ENCODE data around the gene GRK1. TPM values are rescaled to one million over a fixed set of nuclear protein-coding genes. Genes with fewer than 3 reads are reported as not detected.

The GRK1 gene
- total RNA-seq, 1 donor from 2014 or later, result not detected

DNA sequence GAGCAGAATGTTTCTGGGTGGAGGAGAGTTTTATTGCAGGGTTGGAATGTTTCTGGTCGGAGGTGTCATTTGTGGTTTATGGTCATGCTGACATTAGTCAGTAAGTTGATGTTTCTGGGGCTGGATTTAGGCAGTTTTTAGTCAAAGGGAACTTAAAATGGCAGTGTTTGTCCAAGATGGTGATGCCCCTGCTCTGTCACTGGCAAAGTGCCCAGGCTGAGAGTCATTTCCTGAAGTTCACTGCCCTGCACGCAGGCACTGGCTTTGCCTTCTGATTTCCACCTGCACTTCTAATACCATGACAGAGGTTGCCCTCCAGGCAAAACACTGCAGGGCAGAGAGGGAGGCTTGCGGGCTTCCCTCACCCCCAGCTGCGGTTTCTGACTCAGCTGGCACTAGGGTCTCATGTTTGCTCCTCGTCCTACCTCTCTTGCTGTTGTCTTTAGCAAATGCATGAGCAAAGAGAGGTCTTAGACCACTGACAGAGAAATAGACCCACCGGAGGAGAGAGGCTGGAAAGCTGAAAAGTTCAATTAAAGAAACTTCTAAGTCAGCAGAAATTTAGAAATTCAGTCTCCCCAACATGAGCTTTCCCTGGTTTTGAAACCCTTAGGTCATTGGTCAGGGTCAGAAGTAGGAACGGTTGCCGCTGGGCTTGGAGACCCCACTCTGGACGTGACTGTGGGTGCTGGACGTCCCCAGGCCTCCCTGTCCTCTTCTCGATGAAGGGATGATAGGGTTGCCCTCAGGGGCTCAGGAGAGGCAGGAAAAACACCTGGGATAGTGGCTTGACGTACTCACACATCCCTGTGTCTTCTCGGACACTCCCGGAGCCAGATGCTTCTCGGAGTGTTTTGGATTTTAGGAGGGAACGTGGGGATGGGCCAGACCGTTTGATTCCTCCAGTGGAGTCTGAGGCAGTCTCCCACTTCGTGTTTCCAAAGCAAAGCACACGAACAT lies 118.3 kb downstream of the GRK1 start:
- Histone ChIP-seq H3K4me1 (ENCODE audit: insufficient read depth, low read length) (peaks cover 12% of the 10 kb centered on the region), H3K79me2 (ENCODE audit: insufficient read depth, low read length) (no peaks in the 10 kb centered on the region), H2AFZ (ENCODE audit: low read depth, low read length) (no peak overlapping the region), H3K36me3 (ENCODE audit: insufficient read depth, low read length) (no peaks in the 10 kb centered on the region), H3K27me3 (ENCODE audit: insufficient read depth, low read length) (peaks cover 11% of the 10 kb centered on the region), H3K4me3 (ENCODE audit: insufficient read depth, low read depth, low read length) (no peak overlapping the region), H3K27ac (ENCODE audit: low read depth, low read length) (no peak overlapping the region), H3K9ac (ENCODE audit: low read length) (no peak overlapping the region), H3K9me3 (ENCODE audit: insufficient read depth, low read depth, low read length) (peaks cover 3% of the 10 kb centered on the region), H4K20me1 (ENCODE audit: insufficient read depth, low read length) (no peaks in the 10 kb centered on the region), H3K4me2 (ENCODE audit: low read length) (peak overlapping the region; percentile 31)
- peaks cover 15% of the 10 kb centered on the region for H3K4me1 Mint-ChIP-seq (ENCODE audit: low read depth, unreplicated experiment)
- peak; percentile 63 for DNase-seq (ENCODE audit: low read depth)
- peak; percentile 58 for FAIRE-seq
- TF ChIP-seq, protein P1, sequence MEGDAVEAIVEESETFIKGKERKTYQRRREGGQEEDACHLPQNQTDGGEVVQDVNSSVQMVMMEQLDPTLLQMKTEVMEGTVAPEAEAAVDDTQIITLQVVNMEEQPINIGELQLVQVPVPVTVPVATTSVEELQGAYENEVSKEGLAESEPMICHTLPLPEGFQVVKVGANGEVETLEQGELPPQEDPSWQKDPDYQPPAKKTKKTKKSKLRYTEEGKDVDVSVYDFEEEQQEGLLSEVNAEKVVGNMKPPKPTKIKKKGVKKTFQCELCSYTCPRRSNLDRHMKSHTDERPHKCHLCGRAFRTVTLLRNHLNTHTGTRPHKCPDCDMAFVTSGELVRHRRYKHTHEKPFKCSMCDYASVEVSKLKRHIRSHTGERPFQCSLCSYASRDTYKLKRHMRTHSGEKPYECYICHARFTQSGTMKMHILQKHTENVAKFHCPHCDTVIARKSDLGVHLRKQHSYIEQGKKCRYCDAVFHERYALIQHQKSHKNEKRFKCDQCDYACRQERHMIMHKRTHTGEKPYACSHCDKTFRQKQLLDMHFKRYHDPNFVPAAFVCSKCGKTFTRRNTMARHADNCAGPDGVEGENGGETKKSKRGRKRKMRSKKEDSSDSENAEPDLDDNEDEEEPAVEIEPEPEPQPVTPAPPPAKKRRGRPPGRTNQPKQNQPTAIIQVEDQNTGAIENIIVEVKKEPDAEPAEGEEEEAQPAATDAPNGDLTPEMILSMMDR (IDR thresholded peaks at IDR 0.05; ENCODE audit: insufficient read depth, low read depth, low read length), result no peak
- no peak for TF ChIP-seq EZH2 (IDR thresholded peaks at IDR 0.05; ENCODE audit: insufficient read depth, low read length)
- peaks cover 6% of the 10 kb centered on the region for H3K36me3 Mint-ChIP-seq (ENCODE audit: low read depth, unreplicated experiment)
- peaks cover 3% of the 10 kb centered on the region for H3K9me3 Mint-ChIP-seq (ENCODE audit: unreplicated experiment)
- H3K4me3 Mint-ChIP-seq (ENCODE audit: unreplicated experiment), result no peak overlapping the region
- H3K27ac Mint-ChIP-seq (ENCODE audit: unreplicated experiment), result peak overlapping the region; percentile 21
- H3K27me3 Mint-ChIP-seq (ENCODE audit: low read depth, unreplicated experiment), result peaks cover 22% of the 10 kb centered on the region

DNA sequence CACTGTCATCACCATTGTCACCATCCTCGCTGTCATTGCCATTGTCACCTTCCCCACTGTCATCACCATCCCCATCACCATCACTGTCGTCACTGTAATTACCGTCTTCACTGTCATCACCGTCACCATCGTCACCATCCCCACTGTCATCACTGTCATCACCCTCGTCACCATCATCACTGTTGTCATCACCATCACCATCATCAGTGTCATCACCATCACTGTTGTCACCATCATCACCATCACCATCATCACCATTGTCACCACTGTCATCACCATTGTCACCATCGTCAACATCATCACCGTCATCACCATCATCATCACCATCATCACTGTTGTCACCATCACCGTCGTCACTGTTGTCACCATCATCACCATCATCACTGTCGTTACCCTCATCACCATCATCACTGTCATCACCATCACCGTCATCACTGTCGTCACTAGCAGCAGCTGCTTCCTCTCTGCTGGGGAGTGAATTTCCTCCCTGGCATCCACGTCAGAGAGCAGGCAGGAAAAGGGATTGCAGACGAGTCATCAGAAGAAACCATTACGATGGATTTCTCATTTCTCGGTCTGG lies 119.3 kb downstream of the GRK1 start:
- DNase-seq (ENCODE audit: low read depth), result peak; percentile 50
- peaks cover 12% of the 10 kb centered on the region for H3K36me3 Mint-ChIP-seq (ENCODE audit: low read depth, unreplicated experiment)
- H3K9ac ChIP-seq (ENCODE audit: low read length), result no peak overlapping the region

More for the DNA sequence above, 119.3 kb downstream of the GRK1 start:
- Mint-ChIP-seq H3K27me3 (ENCODE audit: low read depth, unreplicated experiment) (peaks cover 26% of the 10 kb centered on the region), H3K27ac (ENCODE audit: unreplicated experiment) (no peak overlapping the region), H3K4me1 (ENCODE audit: low read depth, unreplicated experiment) (peaks cover 15% of the 10 kb centered on the region), H3K9me3 (ENCODE audit: unreplicated experiment) (peaks cover 5% of the 10 kb centered on the region), H3K4me3 (ENCODE audit: unreplicated experiment) (no peak overlapping the region)
- Histone ChIP-seq H3K27ac (ENCODE audit: low read depth, low read length) (no peak overlapping the region), H3K9me3 (ENCODE audit: insufficient read depth, low read depth, low read length) (peaks cover 3% of the 10 kb centered on the region), H2AFZ (ENCODE audit: low read depth, low read length) (no peak overlapping the region), H3K4me1 (ENCODE audit: insufficient read depth, low read length) (peaks cover 12% of the 10 kb centered on the region), H3K36me3 (ENCODE audit: insufficient read depth, low read length) (no peaks in the 10 kb centered on the region), H3K4me2 (ENCODE audit: low read length) (no peak overlapping the region), H3K27me3 (ENCODE audit: insufficient read depth, low read length) (peaks cover 8% of the 10 kb centered on the region), H4K20me1 (ENCODE audit: insufficient read depth, low read length) (no peaks in the 10 kb centered on the region), H3K79me2 (ENCODE audit: insufficient read depth, low read length) (no peaks in the 10 kb centered on the region), H3K4me3 (ENCODE audit: insufficient read depth, low read depth, low read length) (no peak overlapping the region)
- peak; percentile 49 for FAIRE-seq
- TF ChIP-seq, protein P1 (IDR thresholded peaks at IDR 0.05; ENCODE audit: insufficient read depth, low read depth, low read length), result no peak
- no peak for TF ChIP-seq EZH2 (IDR thresholded peaks at IDR 0.05; ENCODE audit: insufficient read depth, low read length)

Other genes starting within 250 kb of the GRK1 start
- gene ADPRHL1, start 213.7 kb upstream of the GRK1 start, total RNA-seq, result 2.5 and 3.1 TPM in 2 replicates
- 16.3 and 19.0 TPM in 2 replicates for gene DCUN1D2, start 176.5 kb upstream of the GRK1 start, total RNA-seq
- 39.0 and 49.4 TPM in 2 replicates for gene TFDP1, start 82.5 kb upstream of the GRK1 start, total RNA-seq
- not detected in 2 replicates for gene ATP4B, start 9.0 kb upstream of the GRK1 start, total RNA-seq
- gene TMEM255B, start 92.0 kb downstream of the GRK1 start, total RNA-seq, result 7.1 and 8.4 TPM in 2 replicates
- gene GAS6, start 196.9 kb downstream of the GRK1 start, total RNA-seq, result 252 and 287 TPM in 2 replicates